Kidney (tissue), 14 donors: Measurements from ENCODE around the gene BLVRA. TPM values are rescaled to one million over a fixed set of nuclear protein-coding genes. Genes with fewer than 3 reads are reported as not detected.

Experiments
- DNase-seq, 5 donors: peaks; one replicate each; pipeline ENCODE4 v3.0.0-alpha.2; 2013 to 2020
- FAIRE-seq: peaks from 2 replicates; lab custom pipeline; 2012; peaks lifted over from hg19 to GRCh38; lab: Jason Lieb, UNC
- H3K27ac ChIP-seq, 2 donors: one replicate each; pipeline ENCODE4 v1.7.0; 2013; ENCODE audit warnings: low read depth in 2 of 2, low read length in 2 of 2, inconsistent platforms in 1 of 2
- H3K27me3 ChIP-seq: one replicate; pipeline ENCODE4 v1.7.1; 2013; ENCODE audit warnings: low read length, inconsistent platforms; ENCODE audit not compliant: control insufficient read depth, insufficient read depth
- H3K36me3 ChIP-seq, 3 donors: one replicate each; pipeline versions ENCODE4 v1.7.0 to v1.7.1; 2013; ENCODE audit warnings: low read length in 3 of 3, control low read depth in 1 of 3, inconsistent platforms in 1 of 3; ENCODE audit not compliant: insufficient read depth in 3 of 3, control insufficient read depth in 2 of 3
- H3K4me1 ChIP-seq, 3 donors: one replicate each; pipeline versions ENCODE4 v1.7.0 to v1.7.1; 2013; ENCODE audit warnings: low read length in 3 of 3, inconsistent platforms in 1 of 3, low read depth in 1 of 3; ENCODE audit not compliant: control insufficient read depth in 2 of 3, insufficient read depth in 2 of 3
- H3K4me3 ChIP-seq, 3 donors: one replicate each; pipeline versions ENCODE4 v1.7.0 to v1.8.1; 2013; ENCODE audit warnings: low read length in 3 of 3, control low read depth in 1 of 3, inconsistent platforms in 1 of 3
- H3K9ac ChIP-seq, 3 donors: one replicate each; pipeline versions ENCODE4 v1.7.0 to v1.7.1; 2013; ENCODE audit warnings: low read length in 3 of 3, control low read depth in 1 of 3, inconsistent platforms in 1 of 3
- H3K9me3 ChIP-seq, 3 donors: one replicate each; pipeline versions ENCODE4 v1.7.0 to v1.7.1; 2013; ENCODE audit warnings: low read length in 3 of 3, control low read depth in 1 of 3, inconsistent platforms in 1 of 3; ENCODE audit not compliant: control insufficient read depth in 2 of 3, insufficient read depth in 1 of 3
- intact Hi-C: fragments of 100-400 bp; cut with DNase I; formaldehyde crosslinking; loops from one replicate; pipeline ENCODE4 v1.11.1; 2022
- polyA plus RNA-seq: library from polyadenylated mRNA; stranded (reverse); fragments of 350-450 nt; fragmentation: Illumina TruSeq; extraction: RNeasy Lipid Tissue Mini Kit (QIAGEN cat#74804); gene quantifications from one replicate; pipeline ENCODE4 v1.2.3, GENCODE V29; 2014; ENCODE audit warnings: low read depth, low replicate concordance; ENCODE audit not compliant: insufficient read depth
- total RNA-seq: library from RNA; stranded (reverse); fragmentation: NEBNext Ultra II Directional; extraction: Animal tissue kit (Norgen Biotek cat#: 25700); gene quantifications from one replicate; pipeline ENCODE4 v1.2.1, GENCODE V29; 2021
- TF ChIP-seq, protein P1 (sequence below): IDR thresholded peaks from 3 replicates; pipeline ENCODE4 v1.5.1; 2012; ENCODE audit warnings: mild to moderate bottlenecking, moderate library complexity, borderline replicate concordance; ENCODE audit not compliant: insufficient read depth; ENCODE audit errors: extremely low read depth
- donor health status: control.
- donor health status: control.
- donor health status: control.
- donor health status: control.
- donor health status: control.
- donor health status: DM: yes; HTN: yes; CAD: no.
- donor health status: Normal renal cell carcinoma (clear cell type).

The BLVRA gene
- total and polyA plus RNA-seq, 2 donors from 2014 or later = 69.6 to 86.9 TPM

DNA sequence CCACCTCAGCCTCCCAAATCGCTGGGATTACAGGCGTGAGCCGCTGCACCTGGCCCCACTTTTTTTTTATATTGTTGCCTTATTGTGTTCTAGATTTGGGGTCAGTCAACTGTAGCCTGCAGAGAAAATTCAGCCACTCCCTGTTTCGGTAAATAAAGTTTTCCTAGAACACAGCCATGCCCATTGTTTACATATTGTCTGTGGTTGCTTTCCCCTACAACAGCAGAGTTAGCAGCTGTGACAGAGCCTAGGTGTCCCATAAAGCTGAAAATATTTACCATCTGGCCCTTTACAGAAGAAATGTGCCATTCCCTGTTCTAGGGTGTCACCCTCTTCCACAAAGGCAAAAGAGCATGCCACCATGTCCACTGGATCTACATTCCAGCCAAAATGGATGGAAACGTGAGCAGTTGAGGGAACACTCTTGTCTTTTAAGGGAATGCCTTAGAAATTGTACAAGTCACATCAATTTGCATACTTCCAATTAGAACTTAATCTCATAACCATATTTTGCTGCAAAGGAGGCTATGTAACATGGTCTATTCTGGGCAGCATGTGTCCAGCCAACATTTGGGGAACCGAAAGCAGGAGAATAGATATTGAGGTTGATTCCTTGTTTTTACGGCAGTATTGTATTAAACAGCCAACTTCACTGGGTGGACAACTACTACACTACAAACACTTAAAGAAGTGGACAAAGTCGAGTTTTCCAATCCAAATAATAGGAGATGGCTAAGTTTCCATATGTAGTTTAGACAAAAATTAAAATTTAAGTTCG lies 11.0 kb upstream of the BLVRA start:
- intact Hi-C loops = no loop called here
- no peaks in the 10 kb centered on the region for H3K36me3 ChIP-seq
- H3K9ac ChIP-seq = no peak overlapping the region
- H3K4me3 ChIP-seq = no peak overlapping the region
- no peaks in the 10 kb centered on the region for H3K27me3 ChIP-seq
- no peak for FAIRE-seq
- H3K9me3 ChIP-seq = no peaks in the 10 kb centered on the region
- no peaks in the 10 kb centered on the region for H3K4me1 ChIP-seq
- no peak overlapping the region for H3K27ac ChIP-seq
- DNase-seq = no peak
- TF ChIP-seq, protein P1, sequence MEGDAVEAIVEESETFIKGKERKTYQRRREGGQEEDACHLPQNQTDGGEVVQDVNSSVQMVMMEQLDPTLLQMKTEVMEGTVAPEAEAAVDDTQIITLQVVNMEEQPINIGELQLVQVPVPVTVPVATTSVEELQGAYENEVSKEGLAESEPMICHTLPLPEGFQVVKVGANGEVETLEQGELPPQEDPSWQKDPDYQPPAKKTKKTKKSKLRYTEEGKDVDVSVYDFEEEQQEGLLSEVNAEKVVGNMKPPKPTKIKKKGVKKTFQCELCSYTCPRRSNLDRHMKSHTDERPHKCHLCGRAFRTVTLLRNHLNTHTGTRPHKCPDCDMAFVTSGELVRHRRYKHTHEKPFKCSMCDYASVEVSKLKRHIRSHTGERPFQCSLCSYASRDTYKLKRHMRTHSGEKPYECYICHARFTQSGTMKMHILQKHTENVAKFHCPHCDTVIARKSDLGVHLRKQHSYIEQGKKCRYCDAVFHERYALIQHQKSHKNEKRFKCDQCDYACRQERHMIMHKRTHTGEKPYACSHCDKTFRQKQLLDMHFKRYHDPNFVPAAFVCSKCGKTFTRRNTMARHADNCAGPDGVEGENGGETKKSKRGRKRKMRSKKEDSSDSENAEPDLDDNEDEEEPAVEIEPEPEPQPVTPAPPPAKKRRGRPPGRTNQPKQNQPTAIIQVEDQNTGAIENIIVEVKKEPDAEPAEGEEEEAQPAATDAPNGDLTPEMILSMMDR = no peak

DNA sequence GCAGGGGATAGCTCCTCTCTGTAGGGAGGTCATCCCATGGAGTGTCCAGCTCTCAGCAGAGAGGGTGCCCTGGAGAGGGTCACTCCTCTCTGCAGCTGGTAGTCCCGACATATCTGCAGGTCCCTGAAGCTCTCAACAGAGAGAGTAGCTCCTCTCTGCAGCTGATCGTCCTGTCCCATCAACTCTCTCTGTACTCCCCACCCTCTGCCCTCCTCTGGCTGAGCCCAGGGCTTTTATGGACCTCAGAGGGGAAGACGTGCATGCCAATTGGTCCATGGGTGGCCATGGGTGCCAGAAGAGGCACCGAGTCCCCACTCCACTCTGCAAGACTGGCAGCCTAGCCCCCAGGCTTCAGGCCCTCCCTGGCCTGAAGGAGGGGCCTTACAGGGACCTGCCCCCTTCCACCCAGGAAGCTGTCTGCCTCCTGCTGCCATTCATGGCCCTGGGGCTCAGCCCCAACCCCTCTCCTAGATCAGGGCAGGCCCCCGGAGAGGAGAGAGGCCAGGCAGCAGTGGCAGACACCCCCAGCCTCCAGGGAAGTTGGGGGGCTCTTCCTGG lies 9.0 kb upstream of the BLVRA start:
- TF ChIP-seq, protein P1 = no peak
- no peak for DNase-seq
- H3K27ac ChIP-seq = no peak overlapping the region
- H3K9ac ChIP-seq = no peak overlapping the region
- H3K9me3 ChIP-seq = no peaks in the 10 kb centered on the region
- no peaks in the 10 kb centered on the region for H3K27me3 ChIP-seq
- intact Hi-C loops = no loop called here
- no peak for FAIRE-seq
- no peaks in the 10 kb centered on the region for H3K4me1 ChIP-seq
- H3K36me3 ChIP-seq = no peaks in the 10 kb centered on the region
- H3K4me3 ChIP-seq = no peak overlapping the region

DNA sequence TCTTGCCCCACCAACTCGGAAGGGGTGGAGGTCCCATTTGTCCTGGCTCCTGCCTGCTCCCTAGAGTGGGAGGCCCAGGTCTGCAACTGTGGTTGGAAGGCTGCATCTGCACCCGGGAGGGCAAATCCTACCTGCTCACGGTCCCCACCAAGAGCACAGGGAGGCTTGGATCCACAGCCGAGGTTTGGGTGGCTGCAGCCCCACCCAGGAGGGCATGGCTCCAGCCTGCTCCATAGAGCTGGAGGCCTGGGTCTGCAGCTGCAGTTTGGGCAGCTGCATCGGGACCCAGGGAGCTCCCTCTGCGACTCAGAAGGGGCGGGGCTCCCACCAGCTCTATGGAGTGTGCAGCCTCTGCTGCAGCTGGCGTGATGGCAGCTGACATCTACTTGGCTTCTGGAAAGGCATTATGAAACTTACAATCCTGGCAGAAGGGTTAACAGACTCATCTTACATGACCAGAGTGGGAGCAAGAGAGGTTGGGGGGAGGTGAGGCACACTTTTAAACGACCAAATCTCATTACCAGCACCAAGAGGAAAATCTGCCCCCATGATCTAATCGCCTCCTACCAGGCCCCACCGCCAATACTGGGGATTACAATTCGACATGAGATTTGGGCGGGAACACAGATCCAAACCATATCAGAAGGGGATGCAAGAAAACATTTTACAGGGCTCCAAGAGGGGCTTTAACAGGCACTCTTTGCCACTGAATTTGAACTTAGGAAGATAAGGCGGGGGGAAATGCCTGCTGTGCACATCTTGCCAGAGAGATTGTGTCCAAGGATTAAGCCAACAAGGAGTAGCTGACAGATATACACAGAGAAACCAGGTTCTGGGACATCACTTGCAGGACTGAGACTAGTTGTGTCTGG lies 8.2 kb upstream of the BLVRA start:
- TF ChIP-seq, protein P1 = no peak
- Histone ChIP-seq H3K27ac (no peak overlapping the region), H3K9me3 (no peaks in the 10 kb centered on the region), H3K4me3 (no peak overlapping the region), H3K36me3 (no peaks in the 10 kb centered on the region), H3K9ac (no peak overlapping the region), H3K4me1 (no peaks in the 10 kb centered on the region), H3K27me3 (no peaks in the 10 kb centered on the region)
- intact Hi-C loops = no loop called here
- DNase-seq (no peak), FAIRE-seq (no peak)
